Sigmoid colon (tissue), 4 donors: ENCODE data around the gene VPS33B.

Source experiments
- EP300 ChIP-seq, 4 donors: sonication (generic); formaldehyde crosslinking; IDR thresholded peaks; one replicate each; pipeline ENCODE4 v1.6.1; 2017; ENCODE audit warnings: antibody characterized with exemption in 4 of 4
- POLR2AphosphoS5 ChIP-seq, 4 donors: sonication (generic); formaldehyde crosslinking; IDR thresholded peaks; one replicate each; pipeline ENCODE4 v1.6.1; 2017; ENCODE audit warnings: antibody characterized with exemption in 4 of 4
- TF ChIP-seq, protein P1 (sequence below), 4 experiments: fragments of 450-650 bp in 3 of 4; fragments of 200-600 bp in 1 of 4; IDR thresholded peaks; one replicate each; pipeline ENCODE4 v1.5.1; 2016 to 2019; ENCODE audit warnings: antibody characterized with exemption in 4 of 4, mild to moderate bottlenecking in 3 of 4, moderate library complexity in 2 of 4

DNA sequence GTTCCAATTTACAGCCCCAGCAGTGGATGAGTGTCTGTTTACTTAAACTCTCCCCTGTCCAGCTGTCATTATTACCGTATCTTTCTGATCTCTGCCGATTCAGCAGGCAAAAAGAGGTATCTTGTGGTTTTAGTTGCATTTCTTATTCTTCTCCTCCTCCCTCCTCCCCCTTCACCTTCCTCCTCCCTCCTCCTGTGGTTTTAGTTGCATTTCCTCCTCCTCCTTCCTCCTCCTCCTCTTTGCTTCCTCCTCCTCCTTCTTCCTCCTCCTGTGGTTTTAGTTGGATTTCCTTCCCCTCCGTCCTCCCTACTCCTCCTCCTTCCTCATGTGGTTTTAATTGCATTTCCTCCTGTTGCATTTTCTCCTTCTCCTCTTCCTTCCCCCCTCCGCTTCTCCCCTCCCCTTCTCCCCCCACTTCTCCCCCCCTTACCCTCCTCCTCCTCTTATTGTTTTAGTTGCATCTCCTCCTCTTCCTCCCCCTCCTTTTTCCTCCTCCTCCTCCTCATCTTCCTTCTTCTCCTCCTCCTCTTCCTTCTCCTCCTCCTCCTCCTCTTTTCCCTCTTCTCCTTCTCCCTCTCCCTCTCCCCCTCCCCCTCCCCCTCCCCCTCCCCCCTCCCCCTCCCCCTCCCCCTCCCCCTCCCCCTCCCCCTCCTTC, 25.3 kb upstream of the VPS33B start:
- TF ChIP-seq POLR2AphosphoS5 (IDR thresholded peaks at IDR 0.05) = no peak
- TF ChIP-seq, protein P1, sequence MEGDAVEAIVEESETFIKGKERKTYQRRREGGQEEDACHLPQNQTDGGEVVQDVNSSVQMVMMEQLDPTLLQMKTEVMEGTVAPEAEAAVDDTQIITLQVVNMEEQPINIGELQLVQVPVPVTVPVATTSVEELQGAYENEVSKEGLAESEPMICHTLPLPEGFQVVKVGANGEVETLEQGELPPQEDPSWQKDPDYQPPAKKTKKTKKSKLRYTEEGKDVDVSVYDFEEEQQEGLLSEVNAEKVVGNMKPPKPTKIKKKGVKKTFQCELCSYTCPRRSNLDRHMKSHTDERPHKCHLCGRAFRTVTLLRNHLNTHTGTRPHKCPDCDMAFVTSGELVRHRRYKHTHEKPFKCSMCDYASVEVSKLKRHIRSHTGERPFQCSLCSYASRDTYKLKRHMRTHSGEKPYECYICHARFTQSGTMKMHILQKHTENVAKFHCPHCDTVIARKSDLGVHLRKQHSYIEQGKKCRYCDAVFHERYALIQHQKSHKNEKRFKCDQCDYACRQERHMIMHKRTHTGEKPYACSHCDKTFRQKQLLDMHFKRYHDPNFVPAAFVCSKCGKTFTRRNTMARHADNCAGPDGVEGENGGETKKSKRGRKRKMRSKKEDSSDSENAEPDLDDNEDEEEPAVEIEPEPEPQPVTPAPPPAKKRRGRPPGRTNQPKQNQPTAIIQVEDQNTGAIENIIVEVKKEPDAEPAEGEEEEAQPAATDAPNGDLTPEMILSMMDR (IDR thresholded peaks at IDR 0.05) = no peak
- no peak for TF ChIP-seq EP300 (IDR thresholded peaks at IDR 0.05)
